ENCODE measurements around the gene ADARB1. TPM values are rescaled to one million over a fixed set of nuclear protein-coding genes. Genes with fewer than 3 reads are reported as not detected.

ADARB1 gene
- polyA plus RNA-seq, 1 of the 3 experiments (the other 2 are of a cell fraction): 7.8 TPM

DNA sequence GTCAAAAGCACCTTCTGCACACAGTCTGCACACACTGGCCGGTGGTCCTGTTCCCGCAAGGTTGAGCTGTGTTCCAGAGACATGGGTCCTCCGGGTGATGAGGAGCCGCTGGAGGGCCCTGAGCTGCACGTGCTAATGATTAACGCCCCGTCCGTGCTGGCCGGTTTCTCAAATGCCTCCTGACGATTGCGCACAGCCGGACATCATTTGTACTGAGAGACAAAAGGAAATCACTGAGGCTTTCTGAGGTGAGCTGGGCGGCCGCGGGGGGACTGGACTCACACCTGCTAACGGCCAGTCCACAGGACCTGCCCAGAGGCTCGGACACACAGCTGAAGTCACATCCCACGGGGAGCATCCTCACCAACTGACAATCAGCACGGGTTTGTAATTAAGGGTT, 184.1 kb downstream of the ADARB1 start:
- Histone ChIP-seq H2AFZ (ENCODE audit: low read depth) (no peak overlapping the region), H3K9me3 (no peaks in the 10 kb centered on the region), H3K9ac (no peak overlapping the region), H3K4me2 (no peak overlapping the region), H4K20me1 (ENCODE audit: insufficient read depth) (no peaks in the 10 kb centered on the region), H3K4me1 (ENCODE audit: control insufficient read depth in 1 of 2, insufficient read depth in 2 of 2, low read depth in 1 of 2, low read length in 1 of 2) (peaks cover 0 to 35% of the 10 kb centered on the region in 2 experiments; a peak in 1 of 4 replicates), H3K27ac (ENCODE audit: low read depth in 2 of 2, low read length in 1 of 2) (no peak overlapping the region), H3K4me3 (ENCODE audit: low read depth in 2 of 2, low read length in 1 of 2) (no peak overlapping the region), H3K27me3 (ENCODE audit: insufficient read depth) (no peaks in the 10 kb centered on the region), H3K79me2 (ENCODE audit: insufficient read depth) (no peaks in the 10 kb centered on the region), H3K9me2 (no peaks in the 10 kb centered on the region), H3F3A (replicated peaks; ENCODE audit: insufficient read depth) (peaks cover 3% of the 10 kb centered on the region), H3K36me3 (replicated peaks in 1 of 2; ENCODE audit: control insufficient read depth in 1 of 2, insufficient read depth in 2 of 2, low read length in 1 of 2) (peaks cover 0 to 7% of the 10 kb centered on the region in 2 experiments)
- 82% methylated on average over 12 of the region's 19 CpGs for WGBS (ENCODE audit: low lambda C conversion rate)
- TF ChIP-seq, protein P1, sequence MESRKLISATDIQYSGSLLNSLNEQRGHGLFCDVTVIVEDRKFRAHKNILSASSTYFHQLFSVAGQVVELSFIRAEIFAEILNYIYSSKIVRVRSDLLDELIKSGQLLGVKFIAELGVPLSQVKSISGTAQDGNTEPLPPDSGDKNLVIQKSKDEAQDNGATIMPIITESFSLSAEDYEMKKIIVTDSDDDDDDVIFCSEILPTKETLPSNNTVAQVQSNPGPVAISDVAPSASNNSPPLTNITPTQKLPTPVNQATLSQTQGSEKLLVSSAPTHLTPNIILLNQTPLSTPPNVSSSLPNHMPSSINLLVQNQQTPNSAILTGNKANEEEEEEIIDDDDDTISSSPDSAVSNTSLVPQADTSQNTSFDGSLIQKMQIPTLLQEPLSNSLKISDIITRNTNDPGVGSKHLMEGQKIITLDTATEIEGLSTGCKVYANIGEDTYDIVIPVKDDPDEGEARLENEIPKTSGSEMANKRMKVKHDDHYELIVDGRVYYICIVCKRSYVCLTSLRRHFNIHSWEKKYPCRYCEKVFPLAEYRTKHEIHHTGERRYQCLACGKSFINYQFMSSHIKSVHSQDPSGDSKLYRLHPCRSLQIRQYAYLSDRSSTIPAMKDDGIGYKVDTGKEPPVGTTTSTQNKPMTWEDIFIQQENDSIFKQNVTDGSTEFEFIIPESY (IDR thresholded peaks at IDR 0.05; ENCODE audit: borderline replicate concordance, low read depth): no peak
- TF ChIP-seq ELF1 (IDR thresholded peaks at IDR 0.05) (no peak), FOXJ3 (CRISPR knock-in tag; IDR thresholded peaks at IDR 0.05) (no peak), FOXM1 (IDR thresholded peaks at IDR 0.05; ENCODE audit: low read depth) (no peak), NFIC (IDR thresholded peaks at IDR 0.05; ENCODE audit: borderline replicate concordance) (no peak), EP300 (IDR thresholded peaks at IDR 0.05; ENCODE audit: borderline replicate concordance in 1 of 2, low read depth in 1 of 2, low read length in 1 of 2) (no peak), CTCF (IDR thresholded peaks at IDR 0.05) (no peak), TCF12 (IDR thresholded peaks at IDR 0.05) (no peak), CHD2 (IDR thresholded peaks at IDR 0.05; ENCODE audit: low read length, partially characterized antibody) (no peak), GATA2 (CRISPR knock-in tag; IDR thresholded peaks at IDR 0.05) (no peak), YY1 (IDR thresholded peaks at IDR 0.05; ENCODE audit: low read depth) (no peak), POLR2AphosphoS5 (IDR thresholded peaks at IDR 0.05; ENCODE audit: low read depth, low read length) (no peak), TAF1 (IDR thresholded peaks at IDR 0.05; ENCODE audit: borderline replicate concordance, low read depth, low read length) (no peak)
- TF ChIP-seq, protein P2, sequence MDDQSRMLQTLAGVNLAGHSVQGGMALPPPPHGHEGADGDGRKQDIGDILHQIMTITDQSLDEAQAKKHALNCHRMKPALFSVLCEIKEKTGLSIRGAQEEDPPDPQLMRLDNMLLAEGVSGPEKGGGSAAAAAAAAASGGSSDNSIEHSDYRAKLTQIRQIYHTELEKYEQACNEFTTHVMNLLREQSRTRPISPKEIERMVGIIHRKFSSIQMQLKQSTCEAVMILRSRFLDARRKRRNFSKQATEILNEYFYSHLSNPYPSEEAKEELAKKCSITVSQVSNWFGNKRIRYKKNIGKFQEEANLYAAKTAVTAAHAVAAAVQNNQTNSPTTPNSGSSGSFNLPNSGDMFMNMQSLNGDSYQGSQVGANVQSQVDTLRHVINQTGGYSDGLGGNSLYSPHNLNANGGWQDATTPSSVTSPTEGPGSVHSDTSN (IDR thresholded peaks at IDR 0.05): no peak
- TF ChIP-seq, protein P3, sequence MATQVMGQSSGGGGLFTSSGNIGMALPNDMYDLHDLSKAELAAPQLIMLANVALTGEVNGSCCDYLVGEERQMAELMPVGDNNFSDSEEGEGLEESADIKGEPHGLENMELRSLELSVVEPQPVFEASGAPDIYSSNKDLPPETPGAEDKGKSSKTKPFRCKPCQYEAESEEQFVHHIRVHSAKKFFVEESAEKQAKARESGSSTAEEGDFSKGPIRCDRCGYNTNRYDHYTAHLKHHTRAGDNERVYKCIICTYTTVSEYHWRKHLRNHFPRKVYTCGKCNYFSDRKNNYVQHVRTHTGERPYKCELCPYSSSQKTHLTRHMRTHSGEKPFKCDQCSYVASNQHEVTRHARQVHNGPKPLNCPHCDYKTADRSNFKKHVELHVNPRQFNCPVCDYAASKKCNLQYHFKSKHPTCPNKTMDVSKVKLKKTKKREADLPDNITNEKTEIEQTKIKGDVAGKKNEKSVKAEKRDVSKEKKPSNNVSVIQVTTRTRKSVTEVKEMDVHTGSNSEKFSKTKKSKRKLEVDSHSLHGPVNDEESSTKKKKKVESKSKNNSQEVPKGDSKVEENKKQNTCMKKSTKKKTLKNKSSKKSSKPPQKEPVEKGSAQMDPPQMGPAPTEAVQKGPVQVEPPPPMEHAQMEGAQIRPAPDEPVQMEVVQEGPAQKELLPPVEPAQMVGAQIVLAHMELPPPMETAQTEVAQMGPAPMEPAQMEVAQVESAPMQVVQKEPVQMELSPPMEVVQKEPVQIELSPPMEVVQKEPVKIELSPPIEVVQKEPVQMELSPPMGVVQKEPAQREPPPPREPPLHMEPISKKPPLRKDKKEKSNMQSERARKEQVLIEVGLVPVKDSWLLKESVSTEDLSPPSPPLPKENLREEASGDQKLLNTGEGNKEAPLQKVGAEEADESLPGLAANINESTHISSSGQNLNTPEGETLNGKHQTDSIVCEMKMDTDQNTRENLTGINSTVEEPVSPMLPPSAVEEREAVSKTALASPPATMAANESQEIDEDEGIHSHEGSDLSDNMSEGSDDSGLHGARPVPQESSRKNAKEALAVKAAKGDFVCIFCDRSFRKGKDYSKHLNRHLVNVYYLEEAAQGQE (IDR thresholded peaks at IDR 0.05; ENCODE audit: low read depth, low read length): no peak
- peak; percentile 20 for DNase-seq
- CTCF ChIA-PET: interaction anchor here (1.2 to 3.8 kb wide), 3 partner anchors 21 to 181 kb away, joined by 3 to 19 read pairs (median 3); no protein-coding TSS in a partner anchor
- POLR2A ChIA-PET: no interaction called here
